Activated CD8-positive, alpha-beta T cell treated with anti-CD3 and anti-CD28 coated beads, Interleukin-2, amount 10 ng/mL, durations not matched to agents 7 days and 5 days (primary cell): Measurements from ENCODE around the gene FRMPD2. TPM values are rescaled to one million over a fixed set of nuclear protein-coding genes. Genes with fewer than 3 reads are reported as not detected.

Experiments
- ATAC-seq: fragments of 150-1000 bp; cut with Tn5 transposase; one replicate; pipeline ENCODE4 v1.10.0; 2021; ENCODE audit warnings: moderate library complexity
- CTCF ChIA-PET: fragments of 350-600 bp; sonication (Branson Sonifier 250); formaldehyde crosslinking; loops from one replicate; lab custom pipeline; 2021; ENCODE audit warnings: antibody characterized with exemption; lab: Charles Lee
- POLR2A ChIA-PET: fragments of 350-600 bp; sonication (Branson Sonifier 250); formaldehyde crosslinking; loops from one replicate; lab custom pipeline; 2021; ENCODE audit warnings: antibody characterized with exemption; lab: Charles Lee
- DNase-seq: peaks from one replicate; pipeline ENCODE4 v3.0.0-alpha.2; 2020
- H3K27ac Mint-ChIP-seq: one replicate; pipeline ENCODE4 v1.8.0; 2021; ENCODE audit warnings: mild to moderate bottlenecking, mixed read lengths
- H3K27me3 Mint-ChIP-seq: one replicate; pipeline ENCODE4 v1.8.0; 2021; ENCODE audit warnings: low read depth, mixed read lengths
- H3K36me3 Mint-ChIP-seq: one replicate; pipeline ENCODE4 v1.8.0; 2021; ENCODE audit warnings: low read depth, mixed read lengths
- H3K4me1 Mint-ChIP-seq: one replicate; pipeline ENCODE4 v1.8.0; 2021; ENCODE audit warnings: low read depth, mixed read lengths
- H3K4me3 Mint-ChIP-seq: one replicate; pipeline ENCODE4 v1.8.0; 2021; ENCODE audit warnings: mild to moderate bottlenecking, mixed read lengths
- H3K9me3 Mint-ChIP-seq: one replicate; pipeline ENCODE4 v1.8.0; 2022; ENCODE audit warnings: mixed read lengths; ENCODE audit not compliant: insufficient read depth
- total RNA-seq, 2 experiments: library from RNA; stranded (reverse); gene quantifications; one replicate each; pipeline ENCODE4 v1.2.3, GENCODE V29; 2021

The FRMPD2 gene
- total RNA-seq, 2 experiments from 2014 or later = not detected

GRCh38 chr10:48237259-48238250, 36.9 kb downstream of the FRMPD2 start:
- ChIA-PET POLR2A (no interaction called here), CTCF (no interaction called here)
- Mint-ChIP-seq H3K4me1 (no peaks in the 10 kb centered on the region), H3K27ac (no peak overlapping the region), H3K27me3 (no peaks in the 10 kb centered on the region), H3K36me3 (no peaks in the 10 kb centered on the region), H3K4me3 (no peak overlapping the region), H3K9me3 (no peaks in the 10 kb centered on the region)
- DNase-seq (no peak), ATAC-seq (no peak)

- H3K9me3 Mint-ChIP-seq = no peaks in the 10 kb centered on the region
- peaks cover 6% of the 10 kb centered on the region for H3K27me3 Mint-ChIP-seq
- ATAC-seq = no peak
- H3K27ac Mint-ChIP-seq = no peak overlapping the region
- no peak for DNase-seq
- POLR2A ChIA-PET = no interaction called here
- H3K4me3 Mint-ChIP-seq = no peak overlapping the region
- H3K36me3 Mint-ChIP-seq = no peaks in the 10 kb centered on the region
- CTCF ChIA-PET = no interaction called here
- H3K4me1 Mint-ChIP-seq = peaks cover 3% of the 10 kb centered on the region
Observed at GRCh38 chr10:48236199-48236621, 38.3 kb downstream of the FRMPD2 start.

- H3K27me3 Mint-ChIP-seq = peaks cover 11% of the 10 kb centered on the region
- H3K27ac Mint-ChIP-seq = no peak overlapping the region
- ChIA-PET CTCF (no interaction called here), POLR2A (no interaction called here)
- DNase-seq = no peak
- no peaks in the 10 kb centered on the region for H3K9me3 Mint-ChIP-seq
- no peak for ATAC-seq
- no peak overlapping the region for H3K4me3 Mint-ChIP-seq
- H3K4me1 Mint-ChIP-seq = peaks cover 3% of the 10 kb centered on the region
- H3K36me3 Mint-ChIP-seq = no peaks in the 10 kb centered on the region
Observed at GRCh38 chr10:48235501-48235900, 39.0 kb downstream of the FRMPD2 start.

- peaks cover 3% of the 10 kb centered on the region for H3K4me1 Mint-ChIP-seq
- ATAC-seq = no peak
- H3K4me3 Mint-ChIP-seq = no peak overlapping the region
- DNase-seq = no peak
- peaks cover 12% of the 10 kb centered on the region for H3K27me3 Mint-ChIP-seq
- H3K27ac Mint-ChIP-seq = no peak overlapping the region
- ChIA-PET CTCF (no interaction called here), POLR2A (no interaction called here)
- H3K9me3 Mint-ChIP-seq = no peaks in the 10 kb centered on the region
- H3K36me3 Mint-ChIP-seq = no peaks in the 10 kb centered on the region
Observed at GRCh38 chr10:48234787-48235186, 39.7 kb downstream of the FRMPD2 start.

GRCh38 chr10:48234295-48234694, 40.2 kb downstream of the FRMPD2 start:
- ChIA-PET CTCF (no interaction called here), POLR2A (no interaction called here)
- H3K4me1 Mint-ChIP-seq = peaks cover 3% of the 10 kb centered on the region
- H3K27me3 Mint-ChIP-seq = peaks cover 14% of the 10 kb centered on the region
- H3K4me3 Mint-ChIP-seq = no peak overlapping the region
- no peak for DNase-seq
- H3K36me3 Mint-ChIP-seq = no peaks in the 10 kb centered on the region
- H3K9me3 Mint-ChIP-seq = no peaks in the 10 kb centered on the region
- no peak for ATAC-seq
- no peak overlapping the region for H3K27ac Mint-ChIP-seq

- no peak overlapping the region for H3K4me3 Mint-ChIP-seq
- H3K27me3 Mint-ChIP-seq = peaks cover 14% of the 10 kb centered on the region
- ChIA-PET POLR2A (no interaction called here), CTCF (no interaction called here)
- H3K27ac Mint-ChIP-seq = no peak overlapping the region
- H3K9me3 Mint-ChIP-seq = no peaks in the 10 kb centered on the region
- ATAC-seq (no peak), DNase-seq (no peak)
- no peaks in the 10 kb centered on the region for H3K36me3 Mint-ChIP-seq
- peaks cover 3% of the 10 kb centered on the region for H3K4me1 Mint-ChIP-seq
Observed at GRCh38 chr10:48233559-48234005, 40.9 kb downstream of the FRMPD2 start.

GRCh38 chr10:48232717-48233447, 41.6 kb downstream of the FRMPD2 start:
- DNase-seq (no peak), ATAC-seq (no peak)
- H3K4me1 Mint-ChIP-seq = peaks cover 3% of the 10 kb centered on the region
- no peak overlapping the region for H3K4me3 Mint-ChIP-seq
- H3K36me3 Mint-ChIP-seq = no peaks in the 10 kb centered on the region
- POLR2A ChIA-PET = no interaction called here
- CTCF ChIA-PET = no interaction called here
- H3K27me3 Mint-ChIP-seq = peaks cover 14% of the 10 kb centered on the region
- H3K27ac Mint-ChIP-seq = no peak overlapping the region
- H3K9me3 Mint-ChIP-seq = no peaks in the 10 kb centered on the region

GRCh38 chr10:48231699-48232315, 42.7 kb downstream of the FRMPD2 start:
- Mint-ChIP-seq H3K27ac (no peak overlapping the region), H3K27me3 (peaks cover 20% of the 10 kb centered on the region), H3K4me1 (peaks cover 3% of the 10 kb centered on the region), H3K36me3 (no peaks in the 10 kb centered on the region), H3K9me3 (no peaks in the 10 kb centered on the region), H3K4me3 (no peak overlapping the region)
- no peak for ATAC-seq
- CTCF ChIA-PET = no interaction called here
- POLR2A ChIA-PET = no interaction called here
- DNase-seq = no peak

GRCh38 chr10:48231178-48231577, 43.3 kb downstream of the FRMPD2 start:
- CTCF ChIA-PET = no interaction called here
- DNase-seq (no peak), ATAC-seq (no peak)
- peaks cover 25% of the 10 kb centered on the region for H3K27me3 Mint-ChIP-seq
- no peaks in the 10 kb centered on the region for H3K36me3 Mint-ChIP-seq
- POLR2A ChIA-PET = no interaction called here
- no peak overlapping the region for H3K27ac Mint-ChIP-seq
- H3K4me1 Mint-ChIP-seq = peaks cover 3% of the 10 kb centered on the region
- no peak overlapping the region for H3K4me3 Mint-ChIP-seq
- no peaks in the 10 kb centered on the region for H3K9me3 Mint-ChIP-seq

- POLR2A ChIA-PET = no interaction called here
- H3K36me3 Mint-ChIP-seq = no peaks in the 10 kb centered on the region
- peaks cover 30% of the 10 kb centered on the region for H3K27me3 Mint-ChIP-seq
- peaks cover 3% of the 10 kb centered on the region for H3K4me1 Mint-ChIP-seq
- H3K27ac Mint-ChIP-seq = no peak overlapping the region
- no peak for DNase-seq
- CTCF ChIA-PET = interaction anchor here (2.0 kb wide), 1 partner anchor 11 kb away, joined by 12 read pairs; no protein-coding TSS in a partner anchor
- H3K4me3 Mint-ChIP-seq = no peak overlapping the region
- ATAC-seq = no peak
- H3K9me3 Mint-ChIP-seq = no peaks in the 10 kb centered on the region
Observed at GRCh38 chr10:48227213-48227612, 47.3 kb downstream of the FRMPD2 start.

GRCh38 chr10:48224979-48225560, 49.4 kb downstream of the FRMPD2 start:
- H3K27me3 Mint-ChIP-seq = peaks cover 32% of the 10 kb centered on the region
- no peaks in the 10 kb centered on the region for H3K9me3 Mint-ChIP-seq
- no peaks in the 10 kb centered on the region for H3K36me3 Mint-ChIP-seq
- ATAC-seq (no peak), DNase-seq (no peak)
- CTCF ChIA-PET = no interaction called here
- POLR2A ChIA-PET = no interaction called here
- no peak overlapping the region for H3K27ac Mint-ChIP-seq
- H3K4me3 Mint-ChIP-seq = no peak overlapping the region
- H3K4me1 Mint-ChIP-seq = no peaks in the 10 kb centered on the region
